BLaER1 treated with 17β-estradiol and CSF1 and Interleukin-3, amounts not matched to agents 10 nM and 100 nM (cell line): Measurements from ENCODE around the gene GALNTL6.

Source experiments
- H3K27ac ChIP-seq, 11 experiments: shearing (Covaris generic); formaldehyde crosslinking; 2 replicates each; pipeline ENCODE4 v1.8.1; 2022
- H3K27me3 ChIP-seq, 11 experiments: shearing (Covaris generic); formaldehyde crosslinking; 2 replicates each; pipeline ENCODE4 v1.8.1; 2022
- H3K36me3 ChIP-seq, 11 experiments: shearing (Covaris generic); formaldehyde crosslinking; 2 replicates each; pipeline ENCODE4 v1.8.1; 2022
- H3K4me1 ChIP-seq, 10 experiments: shearing (Covaris generic); formaldehyde crosslinking; 2 replicates each; pipeline ENCODE4 v1.8.1; 2022
- H3K4me2 ChIP-seq, 11 experiments: shearing (Covaris generic); formaldehyde crosslinking; 2 replicates each; pipeline ENCODE4 v1.8.1; 2022
- H3K4me3 ChIP-seq, 10 experiments: shearing (Covaris generic); formaldehyde crosslinking; 2 replicates each; pipeline ENCODE4 v1.8.1; 2022
- H3K9ac ChIP-seq, 11 experiments: shearing (Covaris generic); formaldehyde crosslinking; 2 replicates each; pipeline ENCODE4 v1.8.1; 2022
- H3K9me3 ChIP-seq, 11 experiments: shearing (Covaris generic); formaldehyde crosslinking; replicated peaks in 1 of 11; 2 replicates each; pipeline ENCODE4 v1.8.1; 2022
- H4K20me1 ChIP-seq, 11 experiments: shearing (Covaris generic); formaldehyde crosslinking; 2 replicates each; pipeline ENCODE4 v1.8.1; 2022
- Cebpa-rat ChIP-seq, 11 experiments: shearing (Covaris generic); IDR thresholded peaks; 2 replicates each; pipeline ENCODE4 v1.8.1; 2022

GALNTL6 gene

GRCh38 chr4:172188248-172188988 is 375.2 kb downstream of the GALNTL6 start:
- H3K27me3 ChIP-seq, result no peaks in the 10 kb centered on the region
- no peak overlapping the region for H3K27ac ChIP-seq
- H3K9ac ChIP-seq, result no peak overlapping the region
- no peaks in the 10 kb centered on the region for H3K36me3 ChIP-seq
- H3K4me3 ChIP-seq, result no peak overlapping the region
- no peak for TF ChIP-seq Cebpa-rat (IDR thresholded peaks at IDR 0.05)
- no peaks in the 10 kb centered on the region for H4K20me1 ChIP-seq
- H3K9me3 ChIP-seq, result peaks cover 0 to 5% (median 0%) of the 10 kb centered on the region in 11 experiments; a peak in 1 of 22 replicates
- no peak overlapping the region for H3K4me2 ChIP-seq
- no peaks in the 10 kb centered on the region for H3K4me1 ChIP-seq

- Histone ChIP-seq H3K27ac (no peak overlapping the region), H3K4me1 (peaks cover 0 to 7% (median 6%) of the 10 kb centered on the region in 10 experiments; a peak in 15 of 20 replicates), H3K4me3 (no peak overlapping the region), H3K9me3 (no peaks in the 10 kb centered on the region), H4K20me1 (no peaks in the 10 kb centered on the region), H3K4me2 (no peak overlapping the region), H3K9ac (no peak overlapping the region), H3K27me3 (no peaks in the 10 kb centered on the region), H3K36me3 (no peaks in the 10 kb centered on the region)
- TF ChIP-seq Cebpa-rat (IDR thresholded peaks at IDR 0.05), result no peak
These were observed 389.4 kb downstream of the GALNTL6 start for GRCh38 chr4:172202480-172203076.

GRCh38 chr4:172207258-172207657 is 394.1 kb downstream of the GALNTL6 start:
- no peaks in the 10 kb centered on the region for H3K27me3 ChIP-seq
- no peak overlapping the region for H3K4me3 ChIP-seq
- H4K20me1 ChIP-seq, result no peaks in the 10 kb centered on the region
- no peak for TF ChIP-seq Cebpa-rat (IDR thresholded peaks at IDR 0.05)
- H3K9me3 ChIP-seq, result no peaks in the 10 kb centered on the region
- H3K4me2 ChIP-seq, result peak overlapping the region in 10 of 11 experiments; percentile 21 to 79 (median 44); a peak in 16 of 22 replicates
- peaks cover 0 to 15% (median 10%) of the 10 kb centered on the region in 10 experiments; a peak in 16 of 20 replicates for H3K4me1 ChIP-seq
- no peaks in the 10 kb centered on the region for H3K36me3 ChIP-seq
- no peak overlapping the region for H3K9ac ChIP-seq
- H3K27ac ChIP-seq, result peak overlapping the region in 1 of 11 experiments; percentile 31; a peak in 1 of 22 replicates

- no peaks in the 10 kb centered on the region for H4K20me1 ChIP-seq
- peak overlapping the region in 9 of 11 experiments; percentile 21 to 79 (median 34); a peak in 12 of 22 replicates for H3K4me2 ChIP-seq
- H3K4me3 ChIP-seq, result no peak overlapping the region
- peak overlapping the region in 1 of 11 experiments; percentile 31; a peak in 1 of 22 replicates for H3K27ac ChIP-seq
- no peak overlapping the region for H3K9ac ChIP-seq
- H3K9me3 ChIP-seq, result no peaks in the 10 kb centered on the region
- H3K4me1 ChIP-seq, result peaks cover 0 to 15% (median 10%) of the 10 kb centered on the region in 10 experiments; a peak in 16 of 20 replicates
- H3K27me3 ChIP-seq, result no peaks in the 10 kb centered on the region
- H3K36me3 ChIP-seq, result no peaks in the 10 kb centered on the region
- TF ChIP-seq Cebpa-rat (IDR thresholded peaks at IDR 0.05), result no peak
These were observed 394.7 kb downstream of the GALNTL6 start for GRCh38 chr4:172207886-172208285.

GRCh38 chr4:172220679-172221078 is 407.5 kb downstream of the GALNTL6 start:
- no peaks in the 10 kb centered on the region for H4K20me1 ChIP-seq
- H3K4me1 ChIP-seq, result no peaks in the 10 kb centered on the region
- no peak overlapping the region for H3K4me3 ChIP-seq
- H3K9me3 ChIP-seq, result no peaks in the 10 kb centered on the region
- H3K36me3 ChIP-seq, result no peaks in the 10 kb centered on the region
- no peak overlapping the region for H3K27ac ChIP-seq
- H3K27me3 ChIP-seq, result no peaks in the 10 kb centered on the region
- H3K9ac ChIP-seq, result no peak overlapping the region
- no peak overlapping the region for H3K4me2 ChIP-seq
- no peak for TF ChIP-seq Cebpa-rat (IDR thresholded peaks at IDR 0.05)

- Histone ChIP-seq H3K36me3 (no peaks in the 10 kb centered on the region), H3K4me1 (no peaks in the 10 kb centered on the region), H3K27me3 (no peaks in the 10 kb centered on the region), H3K9me3 (no peaks in the 10 kb centered on the region), H3K4me3 (no peak overlapping the region), H3K4me2 (no peak overlapping the region), H3K27ac (no peak overlapping the region), H3K9ac (no peak overlapping the region), H4K20me1 (no peaks in the 10 kb centered on the region)
- TF ChIP-seq Cebpa-rat (IDR thresholded peaks at IDR 0.05), result no peak
These were observed 412.3 kb downstream of the GALNTL6 start for GRCh38 chr4:172225457-172225856.

GRCh38 chr4:172232966-172233365 is 419.8 kb downstream of the GALNTL6 start:
- Histone ChIP-seq H3K9me3 (no peaks in the 10 kb centered on the region; a peak in 2 of 22 replicates), H3K4me3 (no peak overlapping the region)
- no peak for TF ChIP-seq Cebpa-rat (IDR thresholded peaks at IDR 0.05)

GRCh38 chr4:172243551-172243950 is 430.3 kb downstream of the GALNTL6 start:
- H3K9ac ChIP-seq, result no peak overlapping the region
- TF ChIP-seq Cebpa-rat (IDR thresholded peaks at IDR 0.05), result no peak
- H3K36me3 ChIP-seq, result no peaks in the 10 kb centered on the region
- no peak overlapping the region for H3K4me3 ChIP-seq
- H4K20me1 ChIP-seq, result no peaks in the 10 kb centered on the region
- H3K27ac ChIP-seq, result no peak overlapping the region
- H3K4me1 ChIP-seq, result no peaks in the 10 kb centered on the region
- H3K9me3 ChIP-seq, result peaks cover 0 to 4% (median 0%) of the 10 kb centered on the region in 11 experiments; a peak in 2 of 22 replicates
- no peaks in the 10 kb centered on the region for H3K27me3 ChIP-seq
- H3K4me2 ChIP-seq, result no peak overlapping the region

More at GRCh38 chr4:172232966-172233365, 419.8 kb downstream of the GALNTL6 start:
- Histone ChIP-seq H3K9ac (no peak overlapping the region), H4K20me1 (no peaks in the 10 kb centered on the region), H3K27me3 (no peaks in the 10 kb centered on the region), H3K27ac (no peak overlapping the region), H3K4me1 (no peaks in the 10 kb centered on the region), H3K4me2 (no peak overlapping the region), H3K36me3 (no peaks in the 10 kb centered on the region)

GRCh38 chr4:172245516-172245915 is 432.3 kb downstream of the GALNTL6 start:
- Histone ChIP-seq H3K27me3 (no peaks in the 10 kb centered on the region), H3K9me3 (peaks cover 0 to 23% (median 7%) of the 10 kb centered on the region in 11 experiments; a peak in 7 of 22 replicates), H3K4me2 (no peak overlapping the region), H3K36me3 (no peaks in the 10 kb centered on the region), H3K9ac (no peak overlapping the region), H3K4me3 (no peak overlapping the region), H3K4me1 (no peaks in the 10 kb centered on the region), H4K20me1 (no peaks in the 10 kb centered on the region), H3K27ac (no peak overlapping the region)
- TF ChIP-seq Cebpa-rat (IDR thresholded peaks at IDR 0.05), result no peak
